ENCODE measurements around the gene NCR3LG1. TPM values are rescaled to one million over a fixed set of nuclear protein-coding genes. Genes with fewer than 3 reads are reported as not detected.

Gene NCR3LG1
- total RNA-seq, 4 donors from 2014 or later, result 4.6 to 7.4 (median 6.3) TPM

DNA sequence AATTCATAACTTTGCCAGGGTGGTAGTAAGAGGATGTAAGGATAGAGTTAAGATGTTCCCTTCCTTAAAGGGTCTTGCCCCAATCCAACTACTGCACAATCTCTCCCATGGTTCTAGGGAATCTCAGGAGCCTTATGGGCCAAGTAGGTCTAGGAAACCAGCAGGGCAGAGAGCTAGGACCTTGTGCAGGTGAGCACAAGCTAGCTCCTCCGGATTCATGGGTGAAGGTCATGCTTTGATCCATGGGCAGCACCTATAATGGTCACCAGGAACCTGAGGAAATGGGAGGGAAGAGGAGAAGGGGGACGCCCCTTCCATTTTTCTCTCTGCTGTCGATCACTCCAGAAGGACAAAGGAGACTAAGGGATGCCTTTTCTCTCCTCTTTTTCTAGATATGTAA, 20.0 kb downstream of the NCR3LG1 start:
- H3K36me3 ChIP-seq, result peaks cover 54% of the 10 kb centered on the region
- WGBS, result 57% methylated on average over 3 of the region's 3 CpGs

DNA sequence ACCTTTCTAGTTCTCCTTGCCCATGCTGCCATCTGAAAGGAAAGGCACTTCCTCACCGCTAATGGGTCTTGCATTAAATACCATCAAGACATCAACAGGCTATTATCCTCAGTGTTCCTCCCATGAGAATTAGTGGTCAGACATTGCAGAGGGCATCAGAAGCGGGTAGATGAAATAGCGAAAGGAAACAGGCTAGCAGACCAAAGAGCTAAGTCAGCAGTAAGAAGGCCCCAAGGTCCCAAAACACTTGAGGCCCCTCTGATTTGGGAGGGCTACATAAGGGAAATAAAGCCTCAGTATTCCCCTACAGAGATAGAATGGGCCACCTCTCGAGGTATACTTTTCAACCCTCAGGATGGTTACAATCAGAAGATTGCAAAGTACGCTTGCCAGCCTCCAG, 23.9 kb downstream of the NCR3LG1 start:
- Histone ChIP-seq H3K36me3 (peaks cover 33% of the 10 kb centered on the region), H3K27ac (no peak overlapping the region), H3K4me1 (no peaks in the 10 kb centered on the region), H3K4me3 (no peak overlapping the region), H3K9me3 (peaks cover 25% of the 10 kb centered on the region), H3K27me3 (no peaks in the 10 kb centered on the region)
- no peak for TF ChIP-seq EP300 (IDR thresholded peaks at IDR 0.05)
- no peak for TF ChIP-seq POLR2A (IDR thresholded peaks at IDR 0.05)
- TF ChIP-seq, protein P1, sequence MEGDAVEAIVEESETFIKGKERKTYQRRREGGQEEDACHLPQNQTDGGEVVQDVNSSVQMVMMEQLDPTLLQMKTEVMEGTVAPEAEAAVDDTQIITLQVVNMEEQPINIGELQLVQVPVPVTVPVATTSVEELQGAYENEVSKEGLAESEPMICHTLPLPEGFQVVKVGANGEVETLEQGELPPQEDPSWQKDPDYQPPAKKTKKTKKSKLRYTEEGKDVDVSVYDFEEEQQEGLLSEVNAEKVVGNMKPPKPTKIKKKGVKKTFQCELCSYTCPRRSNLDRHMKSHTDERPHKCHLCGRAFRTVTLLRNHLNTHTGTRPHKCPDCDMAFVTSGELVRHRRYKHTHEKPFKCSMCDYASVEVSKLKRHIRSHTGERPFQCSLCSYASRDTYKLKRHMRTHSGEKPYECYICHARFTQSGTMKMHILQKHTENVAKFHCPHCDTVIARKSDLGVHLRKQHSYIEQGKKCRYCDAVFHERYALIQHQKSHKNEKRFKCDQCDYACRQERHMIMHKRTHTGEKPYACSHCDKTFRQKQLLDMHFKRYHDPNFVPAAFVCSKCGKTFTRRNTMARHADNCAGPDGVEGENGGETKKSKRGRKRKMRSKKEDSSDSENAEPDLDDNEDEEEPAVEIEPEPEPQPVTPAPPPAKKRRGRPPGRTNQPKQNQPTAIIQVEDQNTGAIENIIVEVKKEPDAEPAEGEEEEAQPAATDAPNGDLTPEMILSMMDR (IDR thresholded peaks at IDR 0.05), result no peak
- TF ChIP-seq POLR2AphosphoS5 (IDR thresholded peaks at IDR 0.05), result no peak
- no peak for DNase-seq (ENCODE audit: low spot score in 2 of 2)
- WGBS, result 89% methylated on average over 5 of the region's 5 CpGs

More for the DNA sequence above, 20.0 kb downstream of the NCR3LG1 start:
- Histone ChIP-seq H3K27ac (no peak overlapping the region), H3K4me1 (no peaks in the 10 kb centered on the region), H3K4me3 (no peak overlapping the region), H3K27me3 (no peaks in the 10 kb centered on the region), H3K9me3 (peaks cover 42% of the 10 kb centered on the region)
- no peak for DNase-seq (ENCODE audit: low spot score in 2 of 2)
- TF ChIP-seq POLR2A (IDR thresholded peaks at IDR 0.05) (no peak), EP300 (IDR thresholded peaks at IDR 0.05) (no peak), POLR2AphosphoS5 (IDR thresholded peaks at IDR 0.05) (no peak)
- TF ChIP-seq, protein P1 (IDR thresholded peaks at IDR 0.05), result no peak

DNA sequence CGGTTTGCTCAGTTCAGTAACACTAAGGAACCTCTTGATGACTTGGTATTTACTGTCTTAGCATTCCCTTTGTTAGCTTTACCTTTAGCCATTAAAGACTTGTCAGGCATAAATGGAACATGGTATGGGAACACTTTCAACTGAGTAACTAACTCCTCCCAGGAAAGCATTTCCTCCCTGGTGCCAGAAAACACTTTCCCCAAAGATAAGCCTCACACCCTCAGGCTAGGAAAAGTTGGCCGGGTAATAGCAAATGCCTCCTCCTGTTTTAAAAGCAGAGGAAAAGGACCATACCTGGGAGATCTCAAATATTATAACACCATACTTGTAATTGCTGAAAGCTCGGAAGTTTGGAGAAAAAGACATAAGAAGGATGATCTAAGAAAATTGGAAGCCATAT, 24.9 kb downstream of the NCR3LG1 start:
- H3K4me3 ChIP-seq, result no peak overlapping the region
- TF ChIP-seq, protein P1 (IDR thresholded peaks at IDR 0.05), result no peak
- no peak for TF ChIP-seq EP300 (IDR thresholded peaks at IDR 0.05)
- no peak for TF ChIP-seq POLR2AphosphoS5 (IDR thresholded peaks at IDR 0.05)
- no peak for TF ChIP-seq POLR2A (IDR thresholded peaks at IDR 0.05)
- peaks cover 17% of the 10 kb centered on the region for H3K9me3 ChIP-seq
- no peak overlapping the region for H3K27ac ChIP-seq
- no peak for DNase-seq (ENCODE audit: low spot score in 2 of 2)
- 47% methylated on average over 3 of the region's 3 CpGs for WGBS
- no peaks in the 10 kb centered on the region for H3K27me3 ChIP-seq
- H3K36me3 ChIP-seq, result peaks cover 28% of the 10 kb centered on the region
- H3K4me1 ChIP-seq, result no peaks in the 10 kb centered on the region

DNA sequence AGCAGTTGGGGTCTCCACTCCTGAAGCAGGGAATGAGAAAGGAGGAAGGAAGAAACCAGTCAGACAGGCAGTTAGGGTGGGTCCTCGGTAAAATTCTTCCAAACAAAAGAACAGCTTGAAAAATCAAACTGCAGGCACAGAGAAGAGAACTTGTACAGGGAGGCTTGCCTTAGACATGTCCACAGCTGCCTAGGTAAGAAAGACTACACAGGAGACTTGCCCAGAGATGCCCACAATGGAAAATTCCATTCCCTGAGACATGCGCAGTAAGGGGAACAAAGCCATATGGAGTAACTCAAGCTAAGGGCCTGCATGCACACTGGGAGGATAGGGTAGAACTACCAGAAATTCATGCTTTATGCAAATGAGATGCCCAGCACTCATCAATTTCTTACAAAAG, 27.1 kb downstream of the NCR3LG1 start:
- Histone ChIP-seq H3K36me3 (peaks cover 9% of the 10 kb centered on the region), H3K27me3 (no peaks in the 10 kb centered on the region), H3K27ac (no peak overlapping the region), H3K4me1 (no peaks in the 10 kb centered on the region), H3K4me3 (no peak overlapping the region), H3K9me3 (peaks cover under 1% of the 10 kb centered on the region)
- no peak for DNase-seq (ENCODE audit: low spot score in 2 of 2)
- WGBS, result 65% methylated on average over 2 of the region's 2 CpGs
- TF ChIP-seq, protein P1 (IDR thresholded peaks at IDR 0.05), result no peak
- TF ChIP-seq POLR2A (IDR thresholded peaks at IDR 0.05) (no peak), POLR2AphosphoS5 (IDR thresholded peaks at IDR 0.05) (no peak), EP300 (IDR thresholded peaks at IDR 0.05) (no peak)

DNA sequence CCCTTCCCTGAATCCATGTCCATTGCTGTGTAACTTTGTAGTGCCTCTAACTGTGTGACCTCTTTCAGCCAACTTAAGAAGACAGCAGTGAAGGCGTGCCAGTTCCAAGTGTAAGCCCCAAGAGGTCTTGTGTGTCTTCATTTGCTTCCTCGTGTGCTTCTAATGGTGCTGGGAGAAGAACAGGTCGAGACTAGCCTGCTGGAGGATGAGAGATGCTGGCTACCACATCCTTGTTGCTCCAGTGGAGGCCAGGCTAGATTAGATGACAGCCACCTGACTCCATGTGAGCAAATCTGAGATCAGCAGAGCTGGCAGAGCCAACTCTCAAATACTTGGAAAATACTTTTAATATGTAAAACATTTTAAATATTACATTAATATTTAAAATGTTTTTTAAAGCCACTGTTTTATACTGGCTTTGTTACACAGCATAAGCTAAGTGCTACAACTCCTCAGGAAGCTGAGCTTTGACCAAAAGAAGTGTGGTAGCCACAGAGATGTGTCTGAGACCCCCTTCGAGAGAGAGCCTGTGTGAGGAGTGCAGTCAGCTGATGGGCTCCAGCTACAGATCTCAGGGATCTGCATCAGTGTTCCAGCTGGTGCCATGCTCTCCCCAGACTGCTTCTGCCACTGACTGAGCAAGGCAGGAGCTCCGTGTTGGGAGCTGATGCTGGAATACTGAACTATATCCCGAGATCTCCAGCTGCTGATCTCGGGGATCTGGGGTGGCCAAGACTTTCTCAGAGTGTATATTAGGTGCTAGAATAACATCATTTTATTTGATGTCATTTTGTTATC, 28.0 kb downstream of the NCR3LG1 start:
- Histone ChIP-seq H3K9me3 (no peaks in the 10 kb centered on the region), H3K27ac (no peak overlapping the region), H3K27me3 (no peaks in the 10 kb centered on the region), H3K4me3 (no peak overlapping the region), H3K4me1 (no peaks in the 10 kb centered on the region), H3K36me3 (peaks cover 5% of the 10 kb centered on the region)
- WGBS, result 79% methylated on average over 7 of the region's 7 CpGs
- TF ChIP-seq POLR2AphosphoS5 (IDR thresholded peaks at IDR 0.05) (no peak), POLR2A (IDR thresholded peaks at IDR 0.05) (no peak), EP300 (IDR thresholded peaks at IDR 0.05) (no peak)
- TF ChIP-seq, protein P1 (IDR thresholded peaks at IDR 0.05), result no peak
- DNase-seq (ENCODE audit: low spot score in 2 of 2), result no peak

Data from suprapubic skin (tissue), 4 donors.